GM23338 (cell line): Measurements from ENCODE around the gene GIGYF1. TPM values are rescaled to one million over a fixed set of nuclear protein-coding genes. Genes with fewer than 3 reads are reported as not detected.
"Not testable (repeated sequence)": the region's sequence is repeated elsewhere in the genome, so short reads cannot be mapped to it uniquely, and the experiment has no call there.

Experiments
- ATAC-seq: fragments of 200-7000 bp; cut with Tn5 transposase; 3 replicates; pipeline ENCODE4 v1.9.1; 2020
- DNase-seq: peaks from one replicate; pipeline ENCODE4 v3.0.0-alpha.2; 2015; ENCODE audit warnings: low spot score
- H2AFZ ChIP-seq: fragments of 200-600 bp; sonication (generic); 2 replicates; pipeline ENCODE4 v1.8.0; 2016; ENCODE audit warnings: antibody characterized with exemption, mild to moderate bottlenecking, moderate library complexity
- H3F3A ChIP-seq: fragments of 200-600 bp; sonication (generic); replicated peaks from 2 replicates; pipeline ENCODE4 v1.8.0; 2017; ENCODE audit warnings: antibody characterized with exemption, mixed run types, low read depth
- H3K27ac ChIP-seq: fragments of 200-600 bp; sonication (generic); 2 replicates; pipeline ENCODE4 v1.6.1; 2016; ENCODE audit warnings: low read depth
- H3K27me3 ChIP-seq: fragments of 200-600 bp; sonication (generic); 2 replicates; pipeline ENCODE4 v1.8.0; 2016; ENCODE audit warnings: mild to moderate bottlenecking, mixed run types, moderate library complexity; ENCODE audit not compliant: insufficient read depth
- H3K36me3 ChIP-seq: fragments of 200-600 bp; sonication (generic); 2 replicates; pipeline ENCODE4 v1.8.0; 2016; ENCODE audit warnings: mild to moderate bottlenecking; ENCODE audit not compliant: insufficient read depth
- H3K4me1 ChIP-seq: fragments of 200-600 bp; sonication (generic); 2 replicates; pipeline ENCODE4 v1.8.0; 2016; ENCODE audit warnings: mild to moderate bottlenecking, moderate library complexity; ENCODE audit not compliant: insufficient read depth
- H3K4me2 ChIP-seq: fragments of 200-600 bp; sonication (generic); 2 replicates; pipeline ENCODE4 v1.7.1; 2017; ENCODE audit warnings: mixed run types
- H3K4me3 ChIP-seq: fragments of 200-600 bp; sonication (generic); 2 replicates; pipeline ENCODE4 v1.6.1; 2016; ENCODE audit warnings: mixed run types
- H3K79me2 ChIP-seq: fragments of 200-600 bp; sonication (generic); replicated peaks from 2 replicates; pipeline ENCODE4 v1.8.0; 2017; ENCODE audit warnings: mild to moderate bottlenecking; ENCODE audit not compliant: insufficient read depth
- H3K9me2 ChIP-seq: fragments of 200-600 bp; sonication (generic); 2 replicates; pipeline ENCODE4 v1.8.0; 2017; ENCODE audit not compliant: insufficient read depth
- H4K20me1 ChIP-seq: fragments of 200-600 bp; sonication (generic); replicated peaks from 2 replicates; pipeline ENCODE4 v1.8.0; 2017; ENCODE audit warnings: mild to moderate bottlenecking; ENCODE audit not compliant: insufficient read depth
- H3K27ac Mint-ChIP-seq: 2 replicates; pipeline ENCODE4 v1.8.0; 2020; ENCODE audit warnings: inconsistent platforms, mild to moderate bottlenecking, moderate library complexity, mixed read lengths
- H3K27me3 Mint-ChIP-seq: 3 replicates; pipeline ENCODE4 v1.8.0; 2022; ENCODE audit warnings: low read depth, mild to moderate bottlenecking, moderate library complexity, mixed read lengths, inconsistent platforms; ENCODE audit not compliant: insufficient read depth, poor library complexity
- H3K36me3 Mint-ChIP-seq: 3 replicates; pipeline ENCODE4 v1.8.0; 2021; ENCODE audit warnings: low read depth, mild to moderate bottlenecking, inconsistent platforms, moderate library complexity, mixed read lengths
- H3K4me1 Mint-ChIP-seq: 3 replicates; pipeline ENCODE4 v1.8.0; 2020; ENCODE audit warnings: mild to moderate bottlenecking, inconsistent platforms, mixed read lengths
- H3K4me3 Mint-ChIP-seq: 3 replicates; pipeline ENCODE4 v1.8.0; 2021; ENCODE audit warnings: moderate library complexity, mild to moderate bottlenecking, inconsistent platforms, mixed read lengths
- H3K9me3 Mint-ChIP-seq: 3 replicates; pipeline ENCODE4 v1.8.0; 2020; ENCODE audit warnings: moderate library complexity, mild to moderate bottlenecking, inconsistent platforms, mixed read lengths
- CREB1 ChIP-seq: fragments of 250-450 bp; sonication (Bioruptor Pico); IDR thresholded peaks from 2 replicates; pipeline ENCODE4 v1.5.0; 2020; ENCODE audit warnings: low read depth, mild to moderate bottlenecking, moderate library complexity
- EZH2phosphoT487 ChIP-seq: fragments of 200-600 bp; sonication (generic); IDR thresholded peaks from one replicate; pipeline ENCODE4 v1.8.1; 2018; ENCODE audit warnings: antibody characterized with exemption; ENCODE audit not compliant: unreplicated experiment
- POLR2AphosphoS5 ChIP-seq: IDR thresholded peaks from 2 replicates; pipeline ENCODE4 v1.6.1; 2016; ENCODE audit warnings: antibody characterized with exemption, low read depth
- STAT1 ChIP-seq: IDR thresholded peaks from one replicate; pipeline ENCODE4 v1.6.1; 2016; ENCODE audit warnings: antibody characterized with exemption; ENCODE audit not compliant: unreplicated experiment
- polyA plus RNA-seq: library from polyadenylated mRNA; unstranded; fragments of >200 nt; fragmentation: Nextera tagmentation; extraction: Ambion mirVana; gene quantifications from 2 replicates; pipeline ENCODE4 v1.2.1, GENCODE V29; 2016
- total RNA-seq: library from RNA; depleted of rRNA; stranded (reverse); fragments of >200 nt; shearing (Covaris generic); gene quantifications from 2 replicates; pipeline ENCODE4 v1.2.3, GENCODE V29; 2014
- TF ChIP-seq, protein P1 (sequence below), 2 experiments: fragments of 200-600 bp in 1 of 2; sonication (generic) in 1 of 2; conservative IDR thresholded peaks; 2 replicates each; pipeline versions ENCODE4 v1.5.1 to v1.6.1; 2016 to 2017; ENCODE audit warnings: antibody characterized with exemption in 2 of 2, low read depth in 2 of 2, mild to moderate bottlenecking in 2 of 2, moderate library complexity in 1 of 2
- TF ChIP-seq, protein P2 (sequence below): fragments of 250-450 bp; sonication (Bioruptor Pico); IDR thresholded peaks from 2 replicates; pipeline ENCODE4 v1.5.0; 2020; ENCODE audit warnings: mild to moderate bottlenecking, moderate library complexity

The GIGYF1 gene
- total and polyA plus RNA-seq, 2 experiments from 2014 or later, result 40.4 to 69.8 TPM

DNA sequence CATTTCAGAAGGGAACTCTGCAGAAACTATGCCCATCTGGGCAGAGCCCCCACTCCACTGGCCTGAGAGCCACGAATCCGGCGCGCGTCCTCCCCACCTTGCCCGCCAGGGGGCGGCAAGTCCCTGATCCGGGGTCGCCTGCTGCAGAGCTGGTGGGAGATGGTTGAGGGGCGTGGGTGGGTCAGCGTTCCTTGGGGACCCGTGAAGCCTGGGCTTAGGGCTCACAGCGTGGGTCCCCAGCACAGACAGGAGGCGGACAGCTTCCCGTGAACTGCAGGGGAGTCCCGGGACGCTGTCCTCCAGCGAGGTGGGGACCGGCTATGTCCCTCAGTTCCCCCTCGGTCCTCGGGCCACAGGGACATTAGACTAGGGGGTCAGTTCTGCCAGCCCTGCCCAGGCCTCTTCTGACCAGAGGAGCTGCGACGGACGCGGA lies 11.3 kb upstream of the GIGYF1 start:
- H3K27ac Mint-ChIP-seq, result peak overlapping the region; percentile 98
- H3K27me3 Mint-ChIP-seq, result peaks cover 2% of the 10 kb centered on the region
- no peaks in the 10 kb centered on the region for H3K9me2 ChIP-seq
- H3K4me1 Mint-ChIP-seq, result peaks cover 9% of the 10 kb centered on the region
- no peaks in the 10 kb centered on the region for H3K27me3 ChIP-seq
- no peak overlapping the region; the same call in 1 of the 2 replicates for H2AFZ ChIP-seq
- H3K9me3 Mint-ChIP-seq, result no peaks in the 10 kb centered on the region
- peaks cover 20% of the 10 kb centered on the region for H3K36me3 Mint-ChIP-seq
- peaks cover 8% of the 10 kb centered on the region for H3K36me3 ChIP-seq
- ATAC-seq (peak; percentile 86), DNase-seq (peak; percentile 85)
- H3K79me2 ChIP-seq, result peaks cover 48% of the 10 kb centered on the region
- H4K20me1 ChIP-seq, result peaks cover 12% of the 10 kb centered on the region
- peak overlapping the region; percentile 78; the same call in 1 of the 2 replicates for H3K27ac ChIP-seq
- H3K4me2 ChIP-seq, result peak overlapping the region; percentile 88
- peak overlapping the region; percentile 98 for H3K4me3 Mint-ChIP-seq
- TF ChIP-seq CREB1 (CRISPR knock-in tag) (peak; percentile 23; the same call in 1 of the 2 replicates), POLR2AphosphoS5 (no peak)
- TF ChIP-seq, protein P1, sequence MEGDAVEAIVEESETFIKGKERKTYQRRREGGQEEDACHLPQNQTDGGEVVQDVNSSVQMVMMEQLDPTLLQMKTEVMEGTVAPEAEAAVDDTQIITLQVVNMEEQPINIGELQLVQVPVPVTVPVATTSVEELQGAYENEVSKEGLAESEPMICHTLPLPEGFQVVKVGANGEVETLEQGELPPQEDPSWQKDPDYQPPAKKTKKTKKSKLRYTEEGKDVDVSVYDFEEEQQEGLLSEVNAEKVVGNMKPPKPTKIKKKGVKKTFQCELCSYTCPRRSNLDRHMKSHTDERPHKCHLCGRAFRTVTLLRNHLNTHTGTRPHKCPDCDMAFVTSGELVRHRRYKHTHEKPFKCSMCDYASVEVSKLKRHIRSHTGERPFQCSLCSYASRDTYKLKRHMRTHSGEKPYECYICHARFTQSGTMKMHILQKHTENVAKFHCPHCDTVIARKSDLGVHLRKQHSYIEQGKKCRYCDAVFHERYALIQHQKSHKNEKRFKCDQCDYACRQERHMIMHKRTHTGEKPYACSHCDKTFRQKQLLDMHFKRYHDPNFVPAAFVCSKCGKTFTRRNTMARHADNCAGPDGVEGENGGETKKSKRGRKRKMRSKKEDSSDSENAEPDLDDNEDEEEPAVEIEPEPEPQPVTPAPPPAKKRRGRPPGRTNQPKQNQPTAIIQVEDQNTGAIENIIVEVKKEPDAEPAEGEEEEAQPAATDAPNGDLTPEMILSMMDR (conservative IDR thresholded peaks at IDR 0.05; ENCODE audit: low read depth in 2 of 2), result peak; percentile 83 to 92
- peaks cover 17% of the 10 kb centered on the region; the same call in 1 of the 2 replicates for H3F3A ChIP-seq
- H3K4me3 ChIP-seq, result peak overlapping the region; percentile 98
- H3K4me1 ChIP-seq, result no peaks in the 10 kb centered on the region; the same call in 1 of the 2 replicates

DNA sequence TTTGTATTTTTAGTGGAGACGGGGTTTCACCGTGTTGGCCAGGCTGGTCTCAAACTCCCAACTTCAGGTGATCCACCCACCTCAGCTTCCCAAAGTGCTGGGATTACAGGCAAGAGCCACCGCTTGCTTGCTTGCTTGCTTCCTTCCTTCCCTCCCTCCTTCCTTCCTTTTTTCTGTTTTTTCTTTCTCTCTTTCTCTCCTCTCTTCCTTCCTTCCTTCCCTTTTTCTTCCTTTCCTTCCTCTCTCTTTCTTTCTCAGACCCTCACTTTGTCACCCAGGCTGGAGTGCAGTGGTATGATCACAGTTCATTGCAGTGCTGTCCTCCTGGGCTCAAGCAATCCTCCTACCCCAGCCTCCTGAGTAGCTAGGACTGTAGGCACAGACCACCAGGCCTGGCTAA lies 7.0 kb upstream of the GIGYF1 start:
- Histone ChIP-seq H3K79me2 (peaks cover 40% of the 10 kb centered on the region), H3F3A (peaks cover 11% of the 10 kb centered on the region; the same call in 1 of the 2 replicates)
- H3K4me3 ChIP-seq, H3K27me3 Mint-ChIP-seq, H3K4me1 ChIP-seq, H3K9me3 Mint-ChIP-seq, H2AFZ ChIP-seq, H3K27me3 ChIP-seq, H3K36me3 Mint-ChIP-seq, DNase-seq, H3K9me2 ChIP-seq, ATAC-seq, H3K4me2 ChIP-seq, H3K36me3 ChIP-seq, H3K27ac ChIP-seq, H4K20me1 ChIP-seq, H3K4me1 Mint-ChIP-seq, H3K4me3 Mint-ChIP-seq: not testable (repeated sequence)
- peak overlapping the region; percentile 63 for H3K27ac Mint-ChIP-seq

DNA sequence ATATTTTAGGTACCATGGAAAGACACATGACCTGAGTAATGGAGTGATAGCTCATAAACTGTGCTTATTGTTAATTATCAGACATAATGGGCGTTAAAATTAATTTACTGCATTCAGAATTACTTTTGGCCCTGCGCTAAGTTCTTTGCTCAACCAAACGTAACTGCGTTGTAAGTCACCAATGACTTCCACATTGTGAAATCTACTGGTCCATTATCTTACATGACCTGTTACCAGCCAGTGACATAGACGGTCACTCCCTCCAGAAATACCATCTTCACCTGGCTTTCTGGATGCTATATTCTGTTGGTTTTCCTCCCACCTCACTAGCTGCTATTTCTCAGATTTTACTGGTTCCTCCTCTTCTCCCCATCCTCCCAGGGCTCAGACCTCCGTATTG lies 5.0 kb upstream of the GIGYF1 start:
- Mint-ChIP-seq H3K36me3 (no peaks in the 10 kb centered on the region), H3K9me3 (peaks cover 5% of the 10 kb centered on the region; the same call in 1 of the 3 replicates), H3K4me3 (no peak overlapping the region), H3K27me3 (peaks cover 12% of the 10 kb centered on the region), H3K27ac (no peak overlapping the region), H3K4me1 (peaks cover 12% of the 10 kb centered on the region; the same call in 2 of the 3 replicates)
- Histone ChIP-seq H3K4me1 (no peaks in the 10 kb centered on the region), H3K27me3 (no peaks in the 10 kb centered on the region), H4K20me1 (no peaks in the 10 kb centered on the region), H3F3A (peaks cover 11% of the 10 kb centered on the region), H2AFZ (no peak overlapping the region), H3K4me3 (no peak overlapping the region), H3K27ac (peak overlapping the region; percentile 78; the same call in 1 of the 2 replicates), H3K9me2 (no peaks in the 10 kb centered on the region), H3K79me2 (peaks cover 39% of the 10 kb centered on the region), H3K4me2 (no peak overlapping the region), H3K36me3 (no peaks in the 10 kb centered on the region)
- no peak for ATAC-seq
- DNase-seq, result no peak
- TF ChIP-seq STAT1 (no peak), EZH2phosphoT487 (no peak)
- TF ChIP-seq, protein P2, sequence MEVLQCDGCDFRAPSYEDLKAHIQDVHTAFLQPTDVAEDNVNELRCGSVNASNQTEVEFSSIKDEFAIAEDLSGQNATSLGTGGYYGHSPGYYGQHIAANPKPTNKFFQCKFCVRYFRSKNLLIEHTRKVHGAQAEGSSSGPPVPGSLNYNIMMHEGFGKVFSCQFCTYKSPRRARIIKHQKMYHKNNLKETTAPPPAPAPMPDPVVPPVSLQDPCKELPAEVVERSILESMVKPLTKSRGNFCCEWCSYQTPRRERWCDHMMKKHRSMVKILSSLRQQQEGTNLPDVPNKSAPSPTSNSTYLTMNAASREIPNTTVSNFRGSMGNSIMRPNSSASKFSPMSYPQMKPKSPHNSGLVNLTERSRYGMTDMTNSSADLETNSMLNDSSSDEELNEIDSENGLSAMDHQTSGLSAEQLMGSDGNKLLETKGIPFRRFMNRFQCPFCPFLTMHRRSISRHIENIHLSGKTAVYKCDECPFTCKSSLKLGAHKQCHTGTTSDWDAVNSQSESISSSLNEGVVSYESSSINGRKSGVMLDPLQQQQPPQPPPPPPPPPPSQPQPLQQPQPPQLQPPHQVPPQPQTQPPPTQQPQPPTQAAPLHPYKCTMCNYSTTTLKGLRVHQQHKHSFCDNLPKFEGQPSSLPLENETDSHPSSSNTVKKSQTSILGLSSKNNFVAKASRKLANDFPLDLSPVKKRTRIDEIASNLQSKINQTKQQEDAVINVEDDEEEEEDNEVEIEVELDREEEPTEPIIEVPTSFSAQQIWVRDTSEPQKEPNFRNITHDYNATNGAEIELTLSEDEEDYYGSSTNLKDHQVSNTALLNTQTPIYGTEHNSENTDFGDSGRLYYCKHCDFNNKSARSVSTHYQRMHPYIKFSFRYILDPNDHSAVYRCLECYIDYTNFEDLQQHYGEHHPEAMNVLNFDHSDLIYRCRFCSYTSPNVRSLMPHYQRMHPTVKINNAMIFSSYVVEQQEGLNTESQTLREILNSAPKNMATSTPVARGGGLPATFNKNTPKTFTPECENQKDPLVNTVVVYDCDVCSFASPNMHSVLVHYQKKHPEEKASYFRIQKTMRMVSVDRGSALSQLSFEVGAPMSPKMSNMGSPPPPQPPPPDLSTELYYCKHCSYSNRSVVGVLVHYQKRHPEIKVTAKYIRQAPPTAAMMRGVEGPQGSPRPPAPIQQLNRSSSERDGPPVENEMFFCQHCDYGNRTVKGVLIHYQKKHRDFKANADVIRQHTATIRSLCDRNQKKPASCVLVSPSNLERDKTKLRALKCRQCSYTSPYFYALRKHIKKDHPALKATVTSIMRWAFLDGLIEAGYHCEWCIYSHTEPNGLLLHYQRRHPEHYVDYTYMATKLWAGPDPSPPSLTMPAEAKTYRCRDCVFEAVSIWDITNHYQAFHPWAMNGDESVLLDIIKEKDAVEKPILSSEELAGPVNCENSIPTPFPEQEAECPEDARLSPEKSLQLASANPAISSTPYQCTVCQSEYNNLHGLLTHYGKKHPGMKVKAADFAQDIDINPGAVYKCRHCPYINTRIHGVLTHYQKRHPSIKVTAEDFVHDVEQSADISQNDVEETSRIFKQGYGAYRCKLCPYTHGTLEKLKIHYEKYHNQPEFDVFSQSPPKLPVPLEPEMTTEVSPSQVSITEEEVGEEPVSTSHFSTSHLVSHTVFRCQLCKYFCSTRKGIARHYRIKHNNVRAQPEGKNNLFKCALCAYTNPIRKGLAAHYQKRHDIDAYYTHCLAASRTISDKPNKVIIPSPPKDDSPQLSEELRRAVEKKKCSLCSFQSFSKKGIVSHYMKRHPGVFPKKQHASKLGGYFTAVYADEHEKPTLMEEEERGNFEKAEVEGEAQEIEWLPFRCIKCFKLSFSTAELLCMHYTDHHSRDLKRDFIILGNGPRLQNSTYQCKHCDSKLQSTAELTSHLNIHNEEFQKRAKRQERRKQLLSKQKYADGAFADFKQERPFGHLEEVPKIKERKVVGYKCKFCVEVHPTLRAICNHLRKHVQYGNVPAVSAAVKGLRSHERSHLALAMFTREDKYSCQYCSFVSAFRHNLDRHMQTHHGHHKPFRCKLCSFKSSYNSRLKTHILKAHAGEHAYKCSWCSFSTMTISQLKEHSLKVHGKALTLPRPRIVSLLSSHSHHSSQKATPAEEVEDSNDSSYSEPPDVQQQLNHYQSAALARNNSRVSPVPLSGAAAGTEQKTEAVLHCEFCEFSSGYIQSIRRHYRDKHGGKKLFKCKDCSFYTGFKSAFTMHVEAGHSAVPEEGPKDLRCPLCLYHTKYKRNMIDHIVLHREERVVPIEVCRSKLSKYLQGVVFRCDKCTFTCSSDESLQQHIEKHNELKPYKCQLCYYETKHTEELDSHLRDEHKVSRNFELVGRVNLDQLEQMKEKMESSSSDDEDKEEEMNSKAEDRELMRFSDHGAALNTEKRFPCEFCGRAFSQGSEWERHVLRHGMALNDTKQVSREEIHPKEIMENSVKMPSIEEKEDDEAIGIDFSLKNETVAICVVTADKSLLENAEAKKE (CRISPR knock-in tag), result no peak
- TF ChIP-seq, protein P1 (conservative IDR thresholded peaks at IDR 0.05; ENCODE audit: low read depth in 2 of 2), result no peak
